K562 (cell line): ENCODE data around the gene RBKS. TPM values are rescaled to one million over a fixed set of nuclear protein-coding genes. Genes with fewer than 3 reads are reported as not detected.

Source experiments
- ATAC-seq: fragments of 200-7000 bp; cut with Tn5 transposase; 3 replicates; pipeline ENCODE4 v1.9.1; 2020; ENCODE audit warnings: moderate library complexity
- BruUV-seq: library from RNA; stranded (reverse); fragments of 400-500 nt; replicated peaks from 2 replicates; lab custom pipeline; 2021; lab: Mats Ljungman, UMichigan
- CTCF ChIA-PET: fragments of 300-600 bp; formaldehyde crosslinking; extraction: SDS; loops from one replicate; lab custom pipeline; 2021; ENCODE audit warnings: low intra/inter-chr PET ratio; lab: Yijun Ruan, JAX
- POLR2A ChIA-PET: fragments of 300-600, 350-650 bp; sonication (Branson Sonifier 250); formaldehyde crosslinking; extraction: SDS; loops from one replicate; lab custom pipeline; 2021; ENCODE audit warnings: antibody characterized with exemption, inconsistent platforms; lab: Yijun Ruan, JAX
- DNase-seq, 4 experiments: peaks; one replicate each; pipeline versions ENCODE4 v3.0.0 to v3.0.0-alpha.2; 2011 to 2018; ENCODE audit warnings: low spot score in 3 of 4, mixed read lengths in 3 of 4; ENCODE audit errors: extremely low read depth in 1 of 4
- FAIRE-seq: peaks from 2 replicates; lab custom pipeline; 2011; peaks lifted over from hg19 to GRCh38; lab: Jason Lieb, UNC
- H2AFZ ChIP-seq: 2 replicates; pipeline ENCODE4 v1.6.0; 2011; ENCODE audit warnings: low read depth, low read length, control low read depth, inconsistent platforms
- H3K27ac ChIP-seq: fragments of 200-600 bp; 3 replicates; pipeline ENCODE4 v1.8.0; 2011; ENCODE audit warnings: low read depth, mild to moderate bottlenecking, control low read depth, inconsistent platforms, low read length, moderate library complexity, mixed read lengths; ENCODE audit errors: extremely low read depth
- H3K27me3 ChIP-seq, 2 experiments: fragments of 300-600 bp in 1 of 2; 2 replicates in 1 of 2; 3 replicates in 1 of 2; pipeline versions ENCODE4 v1.6.0 to v1.8.0; 2011; ENCODE audit warnings: inconsistent platforms in 2 of 2, low read length in 2 of 2, mild to moderate bottlenecking in 1 of 2, mixed read lengths in 1 of 2, moderate library complexity in 1 of 2; ENCODE audit not compliant: control insufficient read depth in 2 of 2, insufficient read depth in 2 of 2
- H3K36me3 ChIP-seq: fragments of 300-600 bp; 3 replicates; pipeline ENCODE4 v1.8.0; 2011; ENCODE audit warnings: mild to moderate bottlenecking, low read length, inconsistent platforms; ENCODE audit not compliant: control insufficient read depth, insufficient read depth
- H3K4me1 ChIP-seq, 2 experiments: fragments of 200-600 bp in 1 of 2; replicated peaks in 1 of 2; 2 replicates in 1 of 2; 3 replicates in 1 of 2; pipeline versions ENCODE4 v1.5.1 to v1.8.0; 2011; ENCODE audit warnings: inconsistent platforms in 2 of 2, low read length in 2 of 2, mild to moderate bottlenecking in 1 of 2, mixed read lengths in 1 of 2, moderate library complexity in 1 of 2; ENCODE audit not compliant: control insufficient read depth in 2 of 2, insufficient read depth in 2 of 2
- H3K4me2 ChIP-seq: 2 replicates; pipeline ENCODE4 v1.6.1; 2011; ENCODE audit warnings: low read length, control low read depth, inconsistent platforms, mixed read lengths; ENCODE audit not compliant: insufficient read depth
- H3K4me3 ChIP-seq: fragments of 200-600 bp; sonication (generic), shearing (Covaris generic); 2 replicates; pipeline ENCODE4 v1.5.1; 2016; ENCODE audit warnings: control low read depth, inconsistent platforms
- H3K79me2 ChIP-seq: fragments of 200-600 bp; 3 replicates; pipeline ENCODE4 v1.8.0; 2011; ENCODE audit warnings: low read length, inconsistent platforms; ENCODE audit not compliant: control insufficient read depth, insufficient read depth
- H3K9ac ChIP-seq, 2 experiments: 2 replicates each; pipeline versions ENCODE4 v1.6.0 to v1.6.1; 2011; ENCODE audit warnings: low read depth in 2 of 2, low read length in 2 of 2, control low read depth in 1 of 2, inconsistent platforms in 1 of 2, mild to moderate bottlenecking in 1 of 2, mixed read lengths in 1 of 2; ENCODE audit not compliant: insufficient read depth in 1 of 2
- H3K9me1 ChIP-seq: one replicate; pipeline ENCODE4 v1.6.0; 2011; ENCODE audit warnings: inconsistent platforms, mild to moderate bottlenecking, low read length, moderate library complexity; ENCODE audit not compliant: control insufficient read depth, insufficient read depth
- H3K9me3 ChIP-seq: replicated peaks from 2 replicates; pipeline ENCODE4 v1.5.1; 2011; ENCODE audit warnings: low read depth, low read length, inconsistent platforms; ENCODE audit not compliant: control insufficient read depth, insufficient read depth
- H4K20me1 ChIP-seq: replicated peaks from 2 replicates; pipeline ENCODE4 v1.6.1; 2011; ENCODE audit warnings: low read length, inconsistent platforms, mixed read lengths; ENCODE audit not compliant: control insufficient read depth, insufficient read depth
- CBX8 ChIP-seq: fragments of 200-600 bp; sonication (generic); IDR thresholded peaks from 2 replicates; pipeline ENCODE4 v1.6.1; 2012; ENCODE audit warnings: borderline replicate concordance, mixed run types, low read depth, mild to moderate bottlenecking, moderate library complexity, mixed read lengths, low read length, control low read depth, inconsistent platforms; ENCODE audit not compliant: poor library complexity, severe bottlenecking; ENCODE audit errors: extremely low read depth
- PHF8 ChIP-seq: fragments of 200-600 bp; sonication (generic); IDR thresholded peaks from 2 replicates; pipeline ENCODE4 v1.6.1; 2012; ENCODE audit warnings: mixed run types, mild to moderate bottlenecking, inconsistent platforms, low read length, moderate library complexity, borderline replicate concordance
- SP2 ChIP-seq: IDR thresholded peaks from 2 replicates; pipeline ENCODE4 v1.6.1; 2011; ENCODE audit warnings: mild to moderate bottlenecking, low read depth, low read length, moderate library complexity; ENCODE audit not compliant: poor library complexity, severe bottlenecking; ENCODE audit errors: extremely low read depth
- ZNF12 ChIP-seq: sonication (generic); formaldehyde crosslinking; IDR thresholded peaks from 2 replicates; pipeline ENCODE4 v1.4.0; 2020; ENCODE audit warnings: mild to moderate bottlenecking, missing genetic modification reagents
- WGBS: fragments of 100-300 bp; shearing (Covaris generic); methylation state at CpG from one replicate; pipeline ENCODE4 v1.1.6; 2016; ENCODE audit warnings: low coverage, mixed read lengths; ENCODE audit not compliant: insufficient coverage; ENCODE audit errors: missing lambda C conversion rate; 5-methylcytosine and 5-hydroxymethylcytosine counted together
- in situ Hi-C: fragments of 300-500 bp; cut with MboI; formaldehyde crosslinking; loops from 4 replicates; pipeline ENCODE4 v1.15.0; 2018; ENCODE audit warnings: inconsistent platforms, mixed read lengths
- intact Hi-C: fragments of 100-400 bp; cut with micrococcal nuclease; formaldehyde crosslinking; loops from 2 replicates; pipeline ENCODE4 v1.14.2; 2022
- polyA plus RNA-seq, 8 experiments: library from polyadenylated mRNA; depleted of rRNA in 4 of 8; stranded (reverse) in 5 of 8; unstranded in 3 of 8; fragments of >200 nt; fragmentation: Nextera tagmentation in 2 of 8; fragmentation: Illumina TruSeq in 1 of 8; extraction: Ambion mirVana in 2 of 8; extraction: Trizol in 1 of 8; gene quantifications; 2 replicates each; pipeline versions ENCODE4 v1.2.1 to v1.2.3, GENCODE V29; 2011 to 2014; ENCODE audit warnings: inconsistent platforms in 1 of 8, missing spikeins in 1 of 8
- total RNA-seq, 7 experiments: library from RNA; depleted of rRNA in 6 of 7; stranded (reverse); fragments of >200 nt in 6 of 7; fragmentation: Illumina TruSeq in 2 of 7; extraction: Trizol in 2 of 7; gene quantifications; 2 replicates each; pipeline versions ENCODE4 v1.2.1 to v1.2.3, GENCODE V29; 2011 to 2021; ENCODE audit warnings: low replicate concordance in 1 of 7
- TF ChIP-seq, protein P1 (sequence below): IDR thresholded peaks from 2 replicates; pipeline ENCODE4 v1.6.1; 2016; ENCODE audit warnings: missing genetic modification characterization, missing compliant biosample characterization
- TF ChIP-seq, protein P2 (sequence below): sonication (generic); formaldehyde crosslinking; IDR thresholded peaks from 2 replicates; pipeline ENCODE4 v1.8.1; 2023; ENCODE audit warnings: mild to moderate bottlenecking, missing genetic modification reagents

RBKS gene
- total and polyA plus RNA-seq, 9 of the 15 experiments (the other 6 are each of a cell fraction or from before 2014, with no cell fraction given): 0.06 to 0.39 (median 0.19) TPM

DNA sequence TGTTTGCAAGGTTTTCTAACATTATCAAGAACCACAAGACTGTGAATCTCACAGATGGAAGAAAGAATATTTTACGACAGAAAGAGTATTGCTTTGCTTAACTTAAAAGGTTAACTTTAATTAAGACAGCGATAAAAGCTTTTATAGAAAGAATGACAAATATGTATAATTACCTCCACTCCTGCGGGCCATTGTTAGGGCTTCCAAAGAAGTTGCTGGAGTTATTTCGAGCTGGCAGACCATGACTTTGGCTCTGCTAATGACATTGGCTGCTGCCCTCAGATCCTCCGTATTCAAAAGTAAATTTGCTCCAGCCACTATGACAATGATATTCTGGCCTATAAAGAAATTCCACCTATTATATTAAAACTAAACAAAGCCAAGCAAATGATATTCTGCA is 47.3 kb downstream of the RBKS start:
- FAIRE-seq: no peak
- no peaks in the 10 kb centered on the region for H3K79me2 ChIP-seq
- no peak overlapping the region for H3K4me2 ChIP-seq
- WGBS: 0% methylated on average over 5 of the region's 5 CpGs
- no peaks in the 10 kb centered on the region for H3K9me3 ChIP-seq
- no peak overlapping the region for H2AFZ ChIP-seq
- no TSS peak for BruUV-seq
- no peak for DNase-seq
- peak; percentile 35 for TF ChIP-seq CBX8
- TF ChIP-seq ZNF12: no peak
- TF ChIP-seq, protein P1, sequence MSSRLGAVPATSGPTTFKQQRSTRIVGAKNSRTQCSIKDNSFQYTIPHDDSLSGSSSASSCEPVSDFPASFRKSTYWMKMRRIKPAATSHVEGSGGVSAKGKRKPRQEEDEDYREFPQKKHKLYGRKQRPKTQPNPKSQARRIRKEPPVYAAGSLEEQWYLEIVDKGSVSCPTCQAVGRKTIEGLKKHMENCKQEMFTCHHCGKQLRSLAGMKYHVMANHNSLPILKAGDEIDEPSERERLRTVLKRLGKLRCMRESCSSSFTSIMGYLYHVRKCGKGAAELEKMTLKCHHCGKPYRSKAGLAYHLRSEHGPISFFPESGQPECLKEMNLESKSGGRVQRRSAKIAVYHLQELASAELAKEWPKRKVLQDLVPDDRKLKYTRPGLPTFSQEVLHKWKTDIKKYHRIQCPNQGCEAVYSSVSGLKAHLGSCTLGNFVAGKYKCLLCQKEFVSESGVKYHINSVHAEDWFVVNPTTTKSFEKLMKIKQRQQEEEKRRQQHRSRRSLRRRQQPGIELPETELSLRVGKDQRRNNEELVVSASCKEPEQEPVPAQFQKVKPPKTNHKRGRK (tag): no peak
- TF ChIP-seq SP2: no peak
- TF ChIP-seq, protein P2, sequence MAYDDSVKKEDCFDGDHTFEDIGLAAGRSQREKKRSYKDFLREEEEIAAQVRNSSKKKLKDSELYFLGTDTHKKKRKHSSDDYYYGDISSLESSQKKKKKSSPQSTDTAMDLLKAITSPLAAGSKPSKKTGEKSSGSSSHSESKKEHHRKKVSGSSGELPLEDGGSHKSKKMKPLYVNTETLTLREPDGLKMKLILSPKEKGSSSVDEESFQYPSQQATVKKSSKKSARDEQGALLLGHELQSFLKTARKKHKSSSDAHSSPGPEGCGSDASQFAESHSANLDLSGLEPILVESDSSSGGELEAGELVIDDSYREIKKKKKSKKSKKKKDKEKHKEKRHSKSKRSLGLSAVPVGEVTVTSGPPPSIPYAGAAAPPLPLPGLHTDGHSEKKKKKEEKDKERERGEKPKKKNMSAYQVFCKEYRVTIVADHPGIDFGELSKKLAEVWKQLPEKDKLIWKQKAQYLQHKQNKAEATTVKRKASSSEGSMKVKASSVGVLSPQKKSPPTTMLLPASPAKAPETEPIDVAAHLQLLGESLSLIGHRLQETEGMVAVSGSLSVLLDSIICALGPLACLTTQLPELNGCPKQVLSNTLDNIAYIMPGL (CRISPR knock-in tag): no peak
- TF ChIP-seq PHF8: no peak
- no peaks in the 10 kb centered on the region for H3K4me1 ChIP-seq
- no peaks in the 10 kb centered on the region for H3K36me3 ChIP-seq
- POLR2A ChIA-PET: interaction anchor here (1.2 kb wide), 1 partner anchor 10 kb away, joined by 6 read pairs; no protein-coding TSS in a partner anchor
- no peak overlapping the region for H3K4me3 ChIP-seq
- no peak overlapping the region for H3K27ac ChIP-seq
- no peaks in the 10 kb centered on the region for H4K20me1 ChIP-seq
- H3K9ac ChIP-seq: no peak overlapping the region
- in situ Hi-C loops (no loop called here), intact Hi-C loops (no loop called here)
- no peaks in the 10 kb centered on the region for H3K9me1 ChIP-seq
- ATAC-seq: no peak
- CTCF ChIA-PET: no interaction called here
- H3K27me3 ChIP-seq: peaks cover 15 to 20% of the 10 kb centered on the region in 2 experiments; a peak in 3 of 5 replicates
